ENCODE measurements around the gene LMBRD1.

Gene LMBRD1

GRCh38 chr6:69647726-69648125, 149.1 kb downstream of the LMBRD1 start:
- H3K27me3 ChIP-seq (replicated peaks): no peaks in the 10 kb centered on the region
- in situ Hi-C loops (cut with HindIII; ENCODE audit: low pct_ligation_motif_present, low sequenced_read_pairs): no loop called here
- TF ChIP-seq, protein P1, sequence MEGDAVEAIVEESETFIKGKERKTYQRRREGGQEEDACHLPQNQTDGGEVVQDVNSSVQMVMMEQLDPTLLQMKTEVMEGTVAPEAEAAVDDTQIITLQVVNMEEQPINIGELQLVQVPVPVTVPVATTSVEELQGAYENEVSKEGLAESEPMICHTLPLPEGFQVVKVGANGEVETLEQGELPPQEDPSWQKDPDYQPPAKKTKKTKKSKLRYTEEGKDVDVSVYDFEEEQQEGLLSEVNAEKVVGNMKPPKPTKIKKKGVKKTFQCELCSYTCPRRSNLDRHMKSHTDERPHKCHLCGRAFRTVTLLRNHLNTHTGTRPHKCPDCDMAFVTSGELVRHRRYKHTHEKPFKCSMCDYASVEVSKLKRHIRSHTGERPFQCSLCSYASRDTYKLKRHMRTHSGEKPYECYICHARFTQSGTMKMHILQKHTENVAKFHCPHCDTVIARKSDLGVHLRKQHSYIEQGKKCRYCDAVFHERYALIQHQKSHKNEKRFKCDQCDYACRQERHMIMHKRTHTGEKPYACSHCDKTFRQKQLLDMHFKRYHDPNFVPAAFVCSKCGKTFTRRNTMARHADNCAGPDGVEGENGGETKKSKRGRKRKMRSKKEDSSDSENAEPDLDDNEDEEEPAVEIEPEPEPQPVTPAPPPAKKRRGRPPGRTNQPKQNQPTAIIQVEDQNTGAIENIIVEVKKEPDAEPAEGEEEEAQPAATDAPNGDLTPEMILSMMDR (IDR thresholded peaks at IDR 0.05; ENCODE audit: low read depth, low read length, missing control alignments): no peak
- no peak overlapping the region for H3K4me3 ChIP-seq (ENCODE audit: low read depth, low read length)
- DNase-seq: peak; percentile 5
- H3K27ac ChIP-seq: no peak overlapping the region
- no peaks in the 10 kb centered on the region for H3K36me3 ChIP-seq (replicated peaks)

GRCh38 chr6:69643688-69644087, 153.1 kb downstream of the LMBRD1 start:
- in situ Hi-C loops (cut with HindIII; ENCODE audit: low pct_ligation_motif_present, low sequenced_read_pairs): no loop called here
- no peak overlapping the region for H3K27ac ChIP-seq

GRCh38 chr6:69632932-69633331, 163.9 kb downstream of the LMBRD1 start:
- no peak for DNase-seq
- Histone ChIP-seq H3K36me3 (replicated peaks) (no peaks in the 10 kb centered on the region), H3K27me3 (replicated peaks) (no peaks in the 10 kb centered on the region), H3K4me3 (ENCODE audit: low read depth, low read length) (no peak overlapping the region), H3K27ac (no peak overlapping the region)
- TF ChIP-seq, protein P1 (IDR thresholded peaks at IDR 0.05; ENCODE audit: low read depth, low read length, missing control alignments): no peak
- in situ Hi-C loops (cut with HindIII; ENCODE audit: low pct_ligation_motif_present, low sequenced_read_pairs): no loop called here

More at GRCh38 chr6:69643688-69644087, 153.1 kb downstream of the LMBRD1 start:
- Histone ChIP-seq H3K36me3 (replicated peaks) (no peaks in the 10 kb centered on the region), H3K4me3 (ENCODE audit: low read depth, low read length) (no peak overlapping the region), H3K27me3 (replicated peaks) (no peaks in the 10 kb centered on the region)
- DNase-seq: no peak
- TF ChIP-seq, protein P1 (IDR thresholded peaks at IDR 0.05; ENCODE audit: low read depth, low read length, missing control alignments): no peak

- H3K4me3 ChIP-seq (ENCODE audit: low read depth, low read length): no peak overlapping the region
- no peak overlapping the region for H3K27ac ChIP-seq
- DNase-seq: no peak
- H3K36me3 ChIP-seq (replicated peaks): no peaks in the 10 kb centered on the region
- in situ Hi-C loops (cut with HindIII; ENCODE audit: low pct_ligation_motif_present, low sequenced_read_pairs): no loop called here
- H3K27me3 ChIP-seq (replicated peaks): no peaks in the 10 kb centered on the region
- TF ChIP-seq, protein P1 (IDR thresholded peaks at IDR 0.05; ENCODE audit: low read depth, low read length, missing control alignments): no peak
These were observed 165.1 kb downstream of the LMBRD1 start for GRCh38 chr6:69631552-69632346.

DNA sequence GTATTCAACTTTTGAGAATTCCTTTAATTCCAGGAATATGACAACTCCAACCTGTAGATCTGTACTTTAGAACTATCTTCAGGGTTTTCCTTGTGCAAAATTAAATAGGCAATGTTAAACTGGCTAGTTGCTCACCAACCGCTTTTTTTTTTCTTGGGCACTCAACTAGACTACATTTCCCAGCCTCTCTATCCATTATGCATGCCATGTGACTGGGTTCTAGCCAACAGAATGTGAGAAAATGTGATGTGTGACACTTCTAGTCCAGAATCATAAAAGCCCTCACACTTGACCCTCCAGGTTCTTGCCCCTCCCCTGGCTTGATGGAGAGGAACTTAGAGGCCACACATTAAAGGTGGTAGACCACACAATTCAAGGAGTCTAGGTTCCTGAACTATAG, 166.0 kb downstream of the LMBRD1 start:
- in situ Hi-C loops (cut with HindIII; ENCODE audit: low pct_ligation_motif_present, low sequenced_read_pairs): no loop called here
- H3K4me3 ChIP-seq (ENCODE audit: low read depth, low read length): no peak overlapping the region
- TF ChIP-seq, protein P1 (IDR thresholded peaks at IDR 0.05; ENCODE audit: low read depth, low read length, missing control alignments): no peak
- no peaks in the 10 kb centered on the region for H3K36me3 ChIP-seq (replicated peaks)
- H3K27ac ChIP-seq: no peak overlapping the region
- H3K27me3 ChIP-seq (replicated peaks): no peaks in the 10 kb centered on the region
- no peak for DNase-seq

GRCh38 chr6:69627625-69628024, 169.2 kb downstream of the LMBRD1 start:
- Histone ChIP-seq H3K4me3 (ENCODE audit: low read depth, low read length) (no peak overlapping the region), H3K27ac (no peak overlapping the region), H3K27me3 (replicated peaks) (no peaks in the 10 kb centered on the region), H3K36me3 (replicated peaks) (no peaks in the 10 kb centered on the region)
- in situ Hi-C loops (cut with HindIII; ENCODE audit: low pct_ligation_motif_present, low sequenced_read_pairs): no loop called here
- TF ChIP-seq, protein P1 (IDR thresholded peaks at IDR 0.05; ENCODE audit: low read depth, low read length, missing control alignments): no peak
- no peak for DNase-seq
